Measurements from ENCODE around the gene INPP5J.

The INPP5J gene

GRCh38 chr22:31140746-31141145 is 18.0 kb downstream of the INPP5J start:
- TF ChIP-seq CTCF (IDR thresholded peaks at IDR 0.05; ENCODE audit: insufficient read depth, low read depth, low read length, missing control alignments), result no peak
- DNase-seq (ENCODE audit: low read depth), result no peak
- no peak overlapping the region for H3K4me3 ChIP-seq (ENCODE audit: low read depth, low read length)

- DNase-seq (ENCODE audit: low read depth), result no peak
- H3K4me3 ChIP-seq (ENCODE audit: low read depth, low read length), result no peak overlapping the region
- no peak for TF ChIP-seq CTCF (IDR thresholded peaks at IDR 0.05; ENCODE audit: insufficient read depth, low read depth, low read length, missing control alignments)
Measured at GRCh38 chr22:31141551-31141950, 18.8 kb downstream of the INPP5J start.

- DNase-seq (ENCODE audit: low read depth), result no peak
- TF ChIP-seq CTCF (IDR thresholded peaks at IDR 0.05; ENCODE audit: insufficient read depth, low read depth, low read length, missing control alignments), result no peak
- no peak overlapping the region for H3K4me3 ChIP-seq (ENCODE audit: low read depth, low read length)
Measured at GRCh38 chr22:31142285-31142684, 19.5 kb downstream of the INPP5J start.

GRCh38 chr22:31143038-31143437 is 20.3 kb downstream of the INPP5J start:
- TF ChIP-seq CTCF (IDR thresholded peaks at IDR 0.05; ENCODE audit: insufficient read depth, low read depth, low read length, missing control alignments), result no peak
- no peak for DNase-seq (ENCODE audit: low read depth)
- no peak overlapping the region for H3K4me3 ChIP-seq (ENCODE audit: low read depth, low read length)

GRCh38 chr22:31143537-31143936 is 20.8 kb downstream of the INPP5J start:
- TF ChIP-seq CTCF (IDR thresholded peaks at IDR 0.05; ENCODE audit: insufficient read depth, low read depth, low read length, missing control alignments), result no peak
- no peak for DNase-seq (ENCODE audit: low read depth)
- no peak overlapping the region for H3K4me3 ChIP-seq (ENCODE audit: low read depth, low read length)

- DNase-seq (ENCODE audit: low read depth), result no peak
- no peak overlapping the region for H3K4me3 ChIP-seq (ENCODE audit: low read depth, low read length)
- no peak for TF ChIP-seq CTCF (IDR thresholded peaks at IDR 0.05; ENCODE audit: insufficient read depth, low read depth, low read length, missing control alignments)
Measured at GRCh38 chr22:31144223-31144622, 21.5 kb downstream of the INPP5J start.

- DNase-seq (ENCODE audit: low read depth), result no peak
- no peak for TF ChIP-seq CTCF (IDR thresholded peaks at IDR 0.05; ENCODE audit: insufficient read depth, low read depth, low read length, missing control alignments)
- H3K4me3 ChIP-seq (ENCODE audit: low read depth, low read length), result no peak overlapping the region
Measured at GRCh38 chr22:31148488-31148887, 25.7 kb downstream of the INPP5J start.
